ENCODE measurements around the gene TNIP3. TPM values are rescaled to one million over a fixed set of nuclear protein-coding genes. Genes with fewer than 3 reads are reported as not detected.

TNIP3 gene
- polyA plus RNA-seq, 1 donor (not counting 4 experiments of a cell fraction or from before 2014, with no cell fraction given), result 0.04 TPM

GRCh38 chr4:121189326-121190215 is 25.4 kb upstream of the TNIP3 start:
- Histone ChIP-seq H3K4me1 (ENCODE audit: control insufficient read depth, extremely low read depth, insufficient read depth, low read length) (no peaks in the 10 kb centered on the region), H3K36me3 (ENCODE audit: control insufficient read depth in 2 of 2, extremely low read depth in 1 of 2, insufficient read depth in 2 of 2, low read length in 2 of 2) (no peaks in the 10 kb centered on the region), H3K9me1 (ENCODE audit: control insufficient read depth, extremely low read depth, insufficient read depth, low read length) (no peaks in the 10 kb centered on the region), H3K9me3 (ENCODE audit: control insufficient read depth, low read depth, low read length) (no peaks in the 10 kb centered on the region), H3K79me2 (ENCODE audit: control insufficient read depth, insufficient read depth, low read length) (no peaks in the 10 kb centered on the region), H3K9ac (ENCODE audit: control insufficient read depth, extremely low read depth, insufficient read depth, low read length) (no peak overlapping the region), H3K4me3 (ENCODE audit: control insufficient read depth in 2 of 3, extremely low read depth in 1 of 3, insufficient read depth in 2 of 3, low read depth in 1 of 3, low read length in 3 of 3) (no peak overlapping the region), H2AFZ (ENCODE audit: control insufficient read depth, low read length) (no peak overlapping the region), H3K27me3 (ENCODE audit: control insufficient read depth, extremely low read depth, insufficient read depth, low read length) (no peaks in the 10 kb centered on the region), H3K27ac (ENCODE audit: control insufficient read depth, insufficient read depth, low read length) (no peak overlapping the region), H4K20me1 (ENCODE audit: control insufficient read depth, extremely low read depth, insufficient read depth, low read length) (no peaks in the 10 kb centered on the region), H3K4me2 (ENCODE audit: control insufficient read depth, extremely low read depth, insufficient read depth, low read depth, low read length) (no peak overlapping the region)
- TF ChIP-seq CTCF (optimal IDR thresholded peaks at IDR 0.05 in 1 of 3, IDR thresholded peaks at IDR 0.05 in 1 of 3, conservative IDR thresholded peaks at IDR 0.05 in 1 of 3; ENCODE audit: extremely low read depth in 1 of 3, insufficient read depth in 2 of 3, low read length in 3 of 3) (no peak), EZH2 (IDR thresholded peaks at IDR 0.05; ENCODE audit: low read length) (no peak)
- no peak for FAIRE-seq
- DNase-seq (ENCODE audit: low read depth, low spot score), result no peak
- dilution Hi-C loops (cut with MboI; ENCODE audit: extremely low pct_ligation_motif_present, low sequenced_read_pairs), result no loop called here

- Histone ChIP-seq H3K27me3 (ENCODE audit: control insufficient read depth, extremely low read depth, insufficient read depth, low read length) (no peaks in the 10 kb centered on the region), H2AFZ (ENCODE audit: control insufficient read depth, low read length) (no peak overlapping the region), H3K4me3 (ENCODE audit: control insufficient read depth in 2 of 3, extremely low read depth in 1 of 3, insufficient read depth in 2 of 3, low read depth in 1 of 3, low read length in 3 of 3) (no peak overlapping the region), H3K9me1 (ENCODE audit: control insufficient read depth, extremely low read depth, insufficient read depth, low read length) (no peaks in the 10 kb centered on the region), H3K36me3 (ENCODE audit: control insufficient read depth in 2 of 2, extremely low read depth in 1 of 2, insufficient read depth in 2 of 2, low read length in 2 of 2) (no peaks in the 10 kb centered on the region), H3K27ac (ENCODE audit: control insufficient read depth, insufficient read depth, low read length) (no peak overlapping the region), H3K4me2 (ENCODE audit: control insufficient read depth, extremely low read depth, insufficient read depth, low read depth, low read length) (no peak overlapping the region), H3K79me2 (ENCODE audit: control insufficient read depth, insufficient read depth, low read length) (no peaks in the 10 kb centered on the region), H4K20me1 (ENCODE audit: control insufficient read depth, extremely low read depth, insufficient read depth, low read length) (no peaks in the 10 kb centered on the region), H3K9me3 (ENCODE audit: control insufficient read depth, low read depth, low read length) (no peaks in the 10 kb centered on the region), H3K4me1 (ENCODE audit: control insufficient read depth, extremely low read depth, insufficient read depth, low read length) (no peaks in the 10 kb centered on the region), H3K9ac (ENCODE audit: control insufficient read depth, extremely low read depth, insufficient read depth, low read length) (no peak overlapping the region)
- no peak for TF ChIP-seq EZH2 (IDR thresholded peaks at IDR 0.05; ENCODE audit: low read length)
- no peak for TF ChIP-seq CTCF (optimal IDR thresholded peaks at IDR 0.05 in 1 of 3, IDR thresholded peaks at IDR 0.05 in 1 of 3, conservative IDR thresholded peaks at IDR 0.05 in 1 of 3; ENCODE audit: extremely low read depth in 1 of 3, insufficient read depth in 2 of 3, low read length in 3 of 3)
- DNase-seq (ENCODE audit: low read depth, low spot score) (no peak), FAIRE-seq (no peak)
- dilution Hi-C loops (cut with MboI; ENCODE audit: extremely low pct_ligation_motif_present, low sequenced_read_pairs), result no loop called here
Measured at GRCh38 chr4:121187206-121187605, 23.1 kb upstream of the TNIP3 start.

Data from keratinocyte (primary cell).